Measurements from ENCODE around the gene SLC29A4. TPM values are rescaled to one million over a fixed set of nuclear protein-coding genes. Genes with fewer than 3 reads are reported as not detected.

Gene SLC29A4
- total RNA-seq, result 1.6 and 3.1 TPM in 2 replicates

DNA sequence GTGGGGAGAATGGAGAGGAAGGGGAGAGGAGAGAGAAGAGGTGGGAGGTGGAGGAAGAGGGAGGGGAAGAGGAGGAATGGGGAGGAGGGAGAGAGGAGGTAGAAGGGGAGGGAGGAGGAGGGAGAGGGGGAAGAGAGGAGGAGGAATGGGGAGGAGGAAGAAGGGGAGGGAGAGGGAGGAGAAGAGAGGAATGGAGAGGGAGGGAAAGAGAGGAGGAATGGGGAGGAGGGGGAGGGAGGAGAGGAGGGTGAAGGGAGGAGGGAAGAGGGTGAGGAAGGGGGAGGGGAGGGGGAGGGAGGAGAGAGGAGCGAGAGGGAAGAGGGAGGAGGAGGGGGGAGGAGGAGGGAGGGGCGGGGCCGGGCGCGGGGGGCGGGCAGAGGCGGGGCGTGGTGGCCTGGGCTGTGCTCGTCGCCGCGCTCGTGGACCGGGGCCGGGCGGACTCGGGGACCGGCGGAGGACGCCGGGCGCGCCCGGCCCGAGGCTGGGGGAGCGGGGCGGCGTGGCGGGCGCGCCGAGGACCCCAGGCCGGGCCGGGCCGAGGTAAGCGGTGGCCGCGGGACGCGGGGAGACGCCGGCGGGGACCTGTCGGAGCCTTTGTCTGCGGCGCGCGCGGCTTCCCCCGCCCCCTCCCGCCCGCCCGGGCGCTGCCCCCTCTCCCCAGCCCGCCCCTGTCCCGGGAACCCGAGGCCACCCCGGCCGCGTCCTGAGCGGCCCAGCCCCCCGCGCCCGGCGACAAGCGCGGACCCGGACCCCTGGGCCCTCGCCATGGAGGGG lies at the start of gene SLC29A4:
Gene SLC29A4, plus strand, starts transcription at position 401 of the 774 bp plus-strand sequence. CDS start 4,874 bp downstream, outside the sequence.

Other genes with a start within 250 kb of the SLC29A4 start
- gene RBAK, start 237.1 kb upstream of the SLC29A4 start, total RNA-seq, result 6.9 and 7.8 TPM in 2 replicates
- gene WIPI2, start 92.7 kb upstream of the SLC29A4 start, total RNA-seq, result 52.4 and 54.5 TPM in 2 replicates
- 103 and 111 TPM in 2 replicates for gene TNRC18, start 140.9 kb downstream of the SLC29A4 start, total RNA-seq
- gene FBXL18, start 230.9 kb downstream of the SLC29A4 start, total RNA-seq, result 7.9 and 8.8 TPM in 2 replicates
- 1,819 and 1,917 TPM in 2 replicates for gene ACTB, start 247.7 kb downstream of the SLC29A4 start, total RNA-seq

Measured in cardiac ventricle fibroblast (primary cell).